Tibial nerve (tissue), 3 donors: ENCODE results near the gene SNAPC3.

Experiments
- POLR2A ChIP-seq, 2 donors: fragments of 450-650 bp; IDR thresholded peaks; one replicate each; pipeline ENCODE4 v1.6.1; 2017; ENCODE audit warnings: antibody characterized with exemption in 2 of 2, mild to moderate bottlenecking in 2 of 2, moderate library complexity in 2 of 2
- TF ChIP-seq, protein P1 (sequence below), 5 experiments: fragments of 200-600 bp in 3 of 5; fragments of 450-650 bp in 2 of 5; sonication (generic) in 3 of 5; IDR thresholded peaks; one replicate each; pipeline ENCODE4 v1.5.1; 2016 to 2019; ENCODE audit warnings: antibody characterized with exemption in 5 of 5, mild to moderate bottlenecking in 3 of 5, moderate library complexity in 2 of 5

DNA sequence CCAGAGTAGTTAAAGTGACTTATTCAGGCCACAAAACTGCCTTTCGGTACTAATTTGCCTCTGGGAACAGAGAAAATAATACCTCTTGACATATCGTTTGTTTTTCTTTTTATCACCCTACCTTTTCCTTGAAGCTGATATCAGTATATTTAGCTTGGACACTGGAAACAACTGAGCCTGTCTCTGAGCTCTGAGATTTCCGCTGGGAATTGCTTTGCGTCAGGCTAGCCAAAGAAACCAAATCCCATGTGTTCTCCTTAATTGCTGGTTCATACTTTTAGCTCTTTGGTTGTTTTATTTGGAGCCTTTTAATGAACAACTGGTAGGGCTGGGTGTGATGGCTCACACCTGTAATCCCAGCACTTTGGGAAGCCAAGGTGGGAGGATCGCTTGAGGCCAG lies 30.3 kb upstream of the SNAPC3 start:
- TF ChIP-seq, protein P1, sequence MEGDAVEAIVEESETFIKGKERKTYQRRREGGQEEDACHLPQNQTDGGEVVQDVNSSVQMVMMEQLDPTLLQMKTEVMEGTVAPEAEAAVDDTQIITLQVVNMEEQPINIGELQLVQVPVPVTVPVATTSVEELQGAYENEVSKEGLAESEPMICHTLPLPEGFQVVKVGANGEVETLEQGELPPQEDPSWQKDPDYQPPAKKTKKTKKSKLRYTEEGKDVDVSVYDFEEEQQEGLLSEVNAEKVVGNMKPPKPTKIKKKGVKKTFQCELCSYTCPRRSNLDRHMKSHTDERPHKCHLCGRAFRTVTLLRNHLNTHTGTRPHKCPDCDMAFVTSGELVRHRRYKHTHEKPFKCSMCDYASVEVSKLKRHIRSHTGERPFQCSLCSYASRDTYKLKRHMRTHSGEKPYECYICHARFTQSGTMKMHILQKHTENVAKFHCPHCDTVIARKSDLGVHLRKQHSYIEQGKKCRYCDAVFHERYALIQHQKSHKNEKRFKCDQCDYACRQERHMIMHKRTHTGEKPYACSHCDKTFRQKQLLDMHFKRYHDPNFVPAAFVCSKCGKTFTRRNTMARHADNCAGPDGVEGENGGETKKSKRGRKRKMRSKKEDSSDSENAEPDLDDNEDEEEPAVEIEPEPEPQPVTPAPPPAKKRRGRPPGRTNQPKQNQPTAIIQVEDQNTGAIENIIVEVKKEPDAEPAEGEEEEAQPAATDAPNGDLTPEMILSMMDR (IDR thresholded peaks at IDR 0.05), result no peak
- TF ChIP-seq POLR2A (IDR thresholded peaks at IDR 0.05), result no peak
